GM12874 (cell line): Measurements from ENCODE around the gene E2F8.

ENCODE experiments used
- CTCF ChIP-seq: IDR thresholded peaks from 2 replicates; pipeline ENCODE4 v1.5.1; 2011; ENCODE audit warnings: low read depth, mild to moderate bottlenecking, control low read depth, low read length, moderate library complexity; ENCODE audit not compliant: insufficient read depth

Gene E2F8

DNA sequence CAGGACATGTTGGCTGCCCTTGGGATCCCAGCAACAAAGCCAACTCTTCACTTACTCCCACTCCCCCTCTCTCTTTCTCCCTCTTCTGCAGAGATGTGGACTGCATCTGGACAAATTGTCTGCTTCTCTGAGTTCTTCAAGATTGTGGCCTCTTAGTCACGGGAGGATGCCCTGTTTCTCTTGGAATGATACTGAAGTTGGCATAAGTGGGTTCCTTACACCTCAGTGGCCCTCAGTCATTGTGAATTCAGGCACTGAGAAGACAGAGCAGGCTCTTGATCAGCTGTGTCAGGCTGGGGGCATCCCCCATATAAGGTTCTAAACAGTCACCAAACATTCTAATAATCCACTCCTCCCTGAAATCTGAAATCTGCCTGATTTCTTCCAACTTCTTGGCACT is 6.1 kb upstream of the E2F8 start:
- no peak for TF ChIP-seq CTCF

- TF ChIP-seq CTCF: no peak
Observed at GRCh38 chr11:19245351-19245750, 4.6 kb upstream of the E2F8 start.

- no peak for TF ChIP-seq CTCF
Observed at GRCh38 chr11:19244621-19245020, 3.9 kb upstream of the E2F8 start.

DNA sequence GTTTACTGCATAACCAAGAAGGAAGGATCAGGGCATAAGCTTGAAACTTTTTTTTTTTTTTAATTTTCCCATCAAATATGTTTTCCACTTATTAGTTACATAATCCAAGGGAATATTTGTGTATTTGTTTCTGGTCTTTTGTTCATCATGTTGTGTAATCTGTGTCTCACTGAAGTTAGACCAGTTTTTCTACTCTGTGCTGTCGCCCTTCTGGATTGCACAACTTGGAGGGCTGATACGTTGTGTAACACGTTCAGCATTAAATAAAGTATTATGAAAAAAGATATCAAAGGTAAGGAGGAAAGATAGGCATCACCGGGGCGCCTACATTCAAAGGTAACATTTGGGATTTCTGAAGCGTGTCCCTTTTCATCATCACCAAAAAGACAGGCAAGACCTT is 3.3 kb upstream of the E2F8 start:
- no peak for TF ChIP-seq CTCF

DNA sequence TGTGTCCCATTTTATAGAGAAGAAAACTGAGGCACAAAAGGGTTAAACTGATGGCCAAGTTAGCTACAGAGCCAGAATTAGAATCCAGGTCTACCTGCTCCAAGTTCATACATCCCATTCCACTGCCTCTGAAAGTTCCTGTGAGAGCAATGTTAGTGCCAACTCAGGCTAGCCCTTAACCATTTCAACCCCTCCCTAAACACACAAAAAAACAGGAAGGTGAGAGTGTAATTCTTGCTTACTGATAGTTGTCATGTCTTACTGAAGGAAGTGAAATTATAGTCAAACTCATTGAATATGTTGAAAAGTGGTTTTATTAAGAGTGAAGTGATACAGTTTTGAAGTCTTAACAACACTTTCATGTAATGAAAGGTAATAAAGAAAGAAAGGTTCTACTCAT is 2.9 kb upstream of the E2F8 start:
- TF ChIP-seq CTCF: no peak

DNA sequence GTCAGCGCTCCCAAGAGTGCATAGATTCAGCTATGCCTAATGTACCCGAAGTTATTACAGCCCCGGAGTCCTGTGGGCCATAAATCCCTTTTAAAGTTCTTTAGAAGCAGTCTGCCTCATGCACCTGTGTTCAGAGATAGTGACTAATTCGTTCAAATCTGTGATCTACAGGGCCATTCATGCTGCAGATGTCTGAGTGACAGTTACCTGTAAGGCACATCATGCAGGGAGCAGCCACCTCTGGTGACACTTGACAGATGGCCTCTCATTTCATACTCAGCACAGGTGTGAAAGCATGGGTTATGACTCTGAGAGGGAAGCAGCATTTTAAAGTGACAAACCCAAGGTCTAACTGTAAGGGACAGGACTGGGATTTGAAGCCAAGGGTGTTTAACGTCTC is 2.4 kb upstream of the E2F8 start:
- no peak for TF ChIP-seq CTCF

GRCh38 chr11:19242179-19242932 is 1.6 kb upstream of the E2F8 start:
- TF ChIP-seq CTCF: no peak
